Stimulated activated CD8-positive, alpha-beta memory T cell treated with anti-CD3 and anti-CD28 coated beads, Interleukin-4, amount 100 ng/mL, for 48 hours (primary cell): ENCODE measurements around the gene CDC42SE2.
"Not testable (repeated sequence)": the region's sequence is repeated elsewhere in the genome, so short reads cannot be mapped to it uniquely, and the experiment has no call there.

ENCODE experiments used
- DNase-seq: peaks from one replicate; pipeline ENCODE4 v3.0.0-alpha.2; 2020

CDC42SE2 gene

DNA sequence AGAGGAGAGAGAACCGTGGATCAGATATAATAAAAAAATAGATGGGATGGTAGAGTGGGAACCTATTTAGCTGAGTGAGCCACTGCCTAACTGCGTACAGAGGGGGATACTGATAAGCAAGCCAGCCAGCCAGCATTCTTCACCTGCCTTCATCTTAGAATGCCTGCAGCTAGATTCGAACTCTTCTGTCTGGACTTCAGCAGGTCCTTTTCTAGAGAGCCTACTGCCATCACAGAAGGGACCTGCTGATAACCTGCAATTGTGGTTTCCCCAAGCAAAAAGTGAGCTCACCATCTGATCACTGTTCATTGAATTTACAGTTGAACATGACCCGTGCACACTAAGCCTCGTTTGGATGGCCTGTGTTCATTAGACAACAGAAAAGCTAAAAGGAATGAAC lies 109.4 kb downstream of the CDC42SE2 start:
- DNase-seq: no peak

- DNase-seq: no peak
Observed at GRCh38 chr5:131375351-131375750, 111.5 kb downstream of the CDC42SE2 start.

- DNase-seq: no peak
Observed at GRCh38 chr5:131377346-131377745, 113.5 kb downstream of the CDC42SE2 start.

- DNase-seq: no peak
Observed at GRCh38 chr5:131377785-131378325, 114.0 kb downstream of the CDC42SE2 start.

- DNase-seq: no peak
Observed at GRCh38 chr5:131378721-131379541, 115.1 kb downstream of the CDC42SE2 start.

DNA sequence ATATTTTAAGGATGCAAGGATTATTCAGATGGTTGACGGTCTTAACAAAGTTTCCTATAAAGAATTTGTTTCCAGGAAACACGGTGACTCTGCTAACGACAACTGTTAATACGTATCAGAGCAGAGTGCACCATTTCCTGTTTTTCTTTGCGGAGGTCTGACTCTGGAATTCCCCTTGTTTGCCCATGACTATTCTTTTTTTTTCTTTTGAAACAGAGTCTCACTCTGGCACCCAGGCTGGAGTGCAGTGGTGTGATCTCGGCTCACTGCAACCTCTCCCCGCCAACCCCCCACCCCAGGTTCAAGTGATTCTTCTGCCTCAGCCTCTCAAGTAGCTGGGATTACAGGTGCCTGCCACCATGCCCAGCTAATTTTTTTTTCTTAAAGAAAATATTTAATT lies 115.9 kb downstream of the CDC42SE2 start:
- peak; percentile 68 for DNase-seq

DNA sequence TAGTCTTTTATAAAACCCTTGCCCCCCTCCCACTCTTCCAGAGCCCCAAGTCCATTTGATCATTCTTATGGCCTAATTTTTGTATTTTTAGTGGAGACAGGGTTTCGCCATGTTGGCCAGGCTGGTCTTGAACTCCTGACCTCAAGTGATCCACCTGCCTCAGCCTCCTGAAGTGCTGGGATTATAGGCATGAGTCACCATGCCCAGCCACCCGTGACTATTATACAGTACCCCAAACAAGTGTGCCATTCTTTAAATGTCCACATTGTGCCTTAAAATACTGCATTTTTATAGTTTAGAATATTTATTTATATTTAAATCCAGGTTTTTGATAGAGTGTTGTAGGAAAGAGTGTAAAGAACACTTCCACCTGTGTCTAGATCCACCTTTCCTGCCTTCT lies 116.4 kb downstream of the CDC42SE2 start:
- not testable (repeated sequence) for DNase-seq

- no peak for DNase-seq
Observed at GRCh38 chr5:131381021-131381420, 117.2 kb downstream of the CDC42SE2 start.

GRCh38 chr5:131381777-131382176 lies 117.9 kb downstream of the CDC42SE2 start:
- no peak for DNase-seq

GRCh38 chr5:131382407-131383395 lies 118.8 kb downstream of the CDC42SE2 start:
- DNase-seq: no peak

DNA sequence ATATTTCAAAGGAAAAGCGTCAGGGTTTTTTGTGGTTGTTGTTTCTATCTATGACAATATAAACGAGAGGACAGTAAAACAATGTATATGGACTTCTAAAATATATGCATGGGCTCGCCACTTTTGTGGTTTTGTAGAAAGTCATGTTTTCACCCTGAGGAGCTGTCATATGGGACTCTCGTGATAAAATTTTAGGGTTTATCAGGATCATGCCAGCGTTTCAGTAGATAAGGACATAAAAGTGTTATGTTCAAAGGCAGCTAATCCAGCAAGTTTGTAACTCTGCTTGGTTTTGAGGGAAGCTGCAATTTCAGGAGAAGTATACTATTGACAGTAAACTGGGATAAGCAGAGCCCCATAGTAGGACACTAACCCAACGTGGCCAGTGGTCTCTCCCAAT lies 120.3 kb downstream of the CDC42SE2 start:
- no peak for DNase-seq

DNA sequence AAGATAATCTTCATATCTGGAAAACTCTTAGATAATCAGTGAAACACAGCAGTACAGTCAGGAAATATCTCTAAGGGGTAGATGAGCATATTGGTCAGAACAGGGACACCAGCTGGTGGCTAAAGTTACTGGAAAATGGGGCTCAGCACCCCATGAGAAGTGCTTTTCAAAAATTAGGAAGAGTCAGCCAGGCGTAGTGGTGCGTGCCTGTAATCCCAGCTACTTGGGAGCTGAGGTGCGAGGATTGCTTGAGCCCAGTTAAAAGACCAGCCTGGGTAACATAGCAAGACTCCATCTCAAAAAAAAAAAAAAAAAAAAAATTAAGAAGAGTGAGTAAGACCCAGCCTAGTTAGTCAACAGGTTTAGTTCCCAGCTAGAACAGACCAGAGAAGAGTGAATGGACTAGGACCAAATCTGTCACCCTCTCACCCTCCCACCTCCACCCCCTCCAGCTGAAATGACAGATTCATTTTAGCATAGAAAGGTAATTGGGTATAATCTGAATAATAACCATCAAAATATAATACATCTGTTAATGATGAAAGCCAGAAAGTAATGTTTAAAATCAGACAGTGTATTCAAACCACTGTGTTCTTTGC lies 120.9 kb downstream of the CDC42SE2 start:
- DNase-seq: no peak

GRCh38 chr5:131386124-131386523 lies 122.3 kb downstream of the CDC42SE2 start:
- no peak for DNase-seq

DNA sequence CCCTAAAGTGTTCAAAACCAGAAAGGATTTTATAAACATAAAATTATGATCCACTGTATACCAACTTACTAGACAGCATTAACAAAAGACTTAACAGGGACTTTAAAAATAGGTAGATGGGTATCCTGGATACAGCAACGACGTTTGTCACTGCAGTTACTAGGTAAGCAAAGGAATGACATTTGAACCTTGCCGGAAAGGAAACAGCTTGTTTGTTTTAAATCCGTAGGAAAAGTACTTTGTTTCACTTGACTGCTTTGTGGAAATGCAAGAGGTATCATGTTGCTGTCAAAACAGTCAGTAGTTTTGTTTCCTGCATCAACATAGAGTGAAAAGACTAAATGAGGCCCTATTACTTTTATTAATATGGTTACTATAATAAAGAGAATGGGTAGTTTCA lies 122.9 kb downstream of the CDC42SE2 start:
- no peak for DNase-seq

DNA sequence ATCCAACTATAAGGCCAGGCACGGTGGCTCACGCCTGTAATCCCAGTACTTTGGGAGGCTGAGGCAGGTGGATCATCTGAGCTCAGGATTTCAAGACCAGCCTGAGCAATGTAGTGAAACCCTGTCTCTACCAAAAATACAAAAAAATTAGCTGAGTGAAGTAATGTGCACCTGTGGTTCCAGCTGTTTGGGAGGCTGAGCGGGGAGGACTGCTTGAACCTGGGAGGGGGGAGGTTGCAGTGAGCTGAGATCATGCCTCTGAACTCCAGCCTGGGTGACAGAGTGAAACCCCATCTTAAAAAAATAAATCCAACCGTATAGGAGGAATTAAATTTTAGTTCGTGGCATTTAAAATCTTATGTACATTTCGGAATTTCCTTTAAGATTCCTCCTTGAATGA lies 123.4 kb downstream of the CDC42SE2 start:
- DNase-seq: no peak

GRCh38 chr5:131389096-131389868 lies 125.4 kb downstream of the CDC42SE2 start:
- DNase-seq: no peak

- no peak for DNase-seq
Observed at GRCh38 chr5:131389869-131390265, 126.0 kb downstream of the CDC42SE2 start.

DNA sequence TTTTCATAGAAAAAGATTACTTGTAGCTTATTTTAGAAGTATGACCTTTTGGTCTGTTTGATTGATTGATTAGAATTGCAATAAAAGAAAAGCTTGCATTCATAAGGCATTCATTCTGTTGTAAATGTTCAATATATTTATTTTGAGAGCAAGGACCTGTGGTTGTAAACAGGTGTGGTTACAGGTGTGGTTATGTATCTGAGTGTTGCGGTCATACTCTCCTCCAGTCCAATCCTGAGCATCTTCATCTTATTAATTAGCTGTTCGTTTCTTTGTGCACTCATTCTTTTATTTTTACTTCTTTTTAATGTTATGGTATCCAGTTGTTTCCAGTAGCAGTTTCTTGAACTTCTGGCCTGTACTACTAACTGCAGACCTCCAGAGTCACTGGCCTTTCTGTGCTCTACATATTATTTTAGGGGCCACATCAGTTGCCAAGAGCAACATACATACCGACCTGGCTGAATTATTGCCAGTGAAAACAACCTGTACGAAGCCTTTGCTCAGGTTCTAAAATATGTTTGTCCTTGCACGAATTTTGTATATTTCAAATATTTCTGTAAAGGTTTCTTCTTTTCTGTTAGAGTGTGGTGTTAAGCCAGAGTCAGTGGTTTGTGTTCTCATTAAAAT lies 128.7 kb downstream of the CDC42SE2 start:
- DNase-seq: no peak

DNA sequence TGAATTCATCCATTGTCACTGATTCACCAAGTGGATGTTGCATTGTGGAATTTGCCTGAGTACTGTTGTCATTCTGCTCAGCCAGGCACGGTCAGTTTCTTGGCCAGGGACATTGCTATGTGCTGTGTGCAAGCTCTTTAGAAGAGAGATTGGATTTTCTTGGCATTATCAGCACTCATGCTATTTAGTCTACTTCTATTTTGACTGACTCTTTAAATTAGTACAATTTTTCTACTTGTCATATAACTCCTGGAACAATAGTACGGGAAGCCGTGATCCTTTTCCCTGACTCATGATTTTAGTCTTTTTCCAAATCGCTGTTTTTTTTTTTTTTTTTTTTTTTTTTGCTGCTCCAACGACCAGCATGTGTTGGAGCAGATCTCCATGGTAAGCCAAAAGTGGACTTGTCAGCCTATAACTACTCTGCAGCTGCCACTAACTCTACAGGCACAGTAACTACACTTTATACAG lies 129.7 kb downstream of the CDC42SE2 start:
- DNase-seq: no peak

GRCh38 chr5:131394128-131394527 lies 130.3 kb downstream of the CDC42SE2 start:
- DNase-seq: no peak

GRCh38 chr5:131396015-131396414 lies 132.2 kb downstream of the CDC42SE2 start:
- no peak for DNase-seq
